ENCODE results near the gene CCDC47. TPM values are rescaled to one million over a fixed set of nuclear protein-coding genes. Genes with fewer than 3 reads are reported as not detected.

CCDC47 gene
- total and polyA plus RNA-seq, 2 of the 13 experiments (the other 11 are each of a cell fraction or from before 2014, with no cell fraction given): 59.3 to 99.5 TPM

DNA sequence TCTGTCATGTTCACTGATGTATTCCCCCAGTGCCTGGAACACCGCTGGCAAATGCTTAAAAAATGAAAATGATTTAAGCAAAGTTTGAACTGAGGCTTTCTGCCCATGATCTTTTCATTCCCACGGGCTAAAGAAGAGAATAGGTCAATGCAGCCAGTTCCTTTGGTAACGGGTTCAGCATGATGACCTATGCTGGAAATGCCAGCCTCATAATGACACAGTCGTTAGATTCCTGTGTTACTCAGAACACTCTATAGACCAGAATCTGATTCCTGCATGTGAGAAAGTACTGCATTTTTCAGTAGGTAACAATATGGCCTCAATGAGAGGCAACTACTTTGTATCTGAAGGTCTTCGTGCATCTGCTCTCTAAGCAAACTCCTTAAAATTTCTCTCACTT lies 54.4 kb downstream of the CCDC47 start:
- in situ Hi-C loops (cut with HindIII; ENCODE audit: extremely low pct_ligation_motif_present, low pct_unique_long_range_greater_than_20kb): no loop called here
- H4K20me1 ChIP-seq (ENCODE audit: insufficient read depth, low read length): no peaks in the 10 kb centered on the region
- WGBS (ENCODE audit: low lambda C conversion rate): 89% methylated on average over 5 of the region's 5 CpGs
- POLR2A ChIA-PET: no interaction called here
- H3K4me2 ChIP-seq (ENCODE audit: low read depth, low read length): no peak overlapping the region
- no peak for ATAC-seq
- H3K36me3 ChIP-seq (replicated peaks in 1 of 2; ENCODE audit: control insufficient read depth in 1 of 2, insufficient read depth in 2 of 2, low read length in 2 of 2): 0 out of 5 replicates have a peak, but pooled peaks cover 0 to 2% of the 10 kb centered on the region in 2 experiments
- TF ChIP-seq ZSCAN31 (CRISPR knock-in tag; IDR thresholded peaks at IDR 0.05; ENCODE audit: low read depth): no peak
- no peaks in the 10 kb centered on the region for H3K4me1 ChIP-seq (ENCODE audit: insufficient read depth, low read length)
- no peak overlapping the region for H3K27ac ChIP-seq (ENCODE audit: extremely low read length, insufficient read depth, low read length)
- H3K9ac ChIP-seq (ENCODE audit: insufficient read depth, low read depth, low read length): no peak overlapping the region
- no peak for DNase-seq (ENCODE audit: low spot score)
- H3K4me3 ChIP-seq (replicated peaks in 1 of 3; ENCODE audit: insufficient read depth in 1 of 3, low read depth in 2 of 3, low read length in 3 of 3): no peak overlapping the region
- no peaks in the 10 kb centered on the region for H3K9me3 ChIP-seq (ENCODE audit: low read length)
- intact Hi-C loops (cut with micrococcal nuclease; ENCODE audit: unreplicated experiment): no loop called here
- BruUV-seq (replicated peaks): no TSS peak
- no peak for FAIRE-seq
- no peaks in the 10 kb centered on the region for H3K27me3 ChIP-seq (ENCODE audit: control insufficient read depth in 1 of 2, insufficient read depth in 2 of 2, low read length in 2 of 2)
- no peak overlapping the region for H2AFZ ChIP-seq (ENCODE audit: low read length)
- CTCF ChIA-PET (ENCODE audit: low intra/inter-chr PET ratio, low total read pairs): no interaction called here
- H3K79me2 ChIP-seq (ENCODE audit: insufficient read depth, low read length): no peaks in the 10 kb centered on the region

- Histone ChIP-seq H3K4me1 (ENCODE audit: insufficient read depth, low read length) (no peaks in the 10 kb centered on the region), H4K20me1 (ENCODE audit: insufficient read depth, low read length) (no peaks in the 10 kb centered on the region), H3K9ac (ENCODE audit: insufficient read depth, low read depth, low read length) (no peak overlapping the region), H3K27me3 (ENCODE audit: control insufficient read depth in 1 of 2, insufficient read depth in 2 of 2, low read length in 2 of 2) (no peaks in the 10 kb centered on the region), H3K4me3 (replicated peaks in 1 of 3; ENCODE audit: insufficient read depth in 1 of 3, low read depth in 2 of 3, low read length in 3 of 3) (no peak overlapping the region), H3K36me3 (replicated peaks in 1 of 2; ENCODE audit: control insufficient read depth in 1 of 2, insufficient read depth in 2 of 2, low read length in 2 of 2) (peaks cover 6% of the 10 kb centered on the region in 2 experiments; a peak in 3 of 5 replicates), H3K9me3 (ENCODE audit: low read length) (no peaks in the 10 kb centered on the region), H3K4me2 (ENCODE audit: low read depth, low read length) (no peak overlapping the region), H3K79me2 (ENCODE audit: insufficient read depth, low read length) (no peaks in the 10 kb centered on the region), H3K27ac (ENCODE audit: extremely low read length, insufficient read depth, low read length) (no peak overlapping the region), H2AFZ (ENCODE audit: low read length) (no peak overlapping the region)
- CTCF ChIA-PET (ENCODE audit: low intra/inter-chr PET ratio, low total read pairs): no interaction called here
- FAIRE-seq: peak; percentile 47
- POLR2A ChIA-PET: no interaction called here
- ATAC-seq: no peak
- BruUV-seq (replicated peaks): no TSS peak
- whole genome bisulfite sequencing (ENCODE audit: low lambda C conversion rate): 98% methylated on average over 3 of the region's 3 CpGs
- no peak for DNase-seq (ENCODE audit: low spot score)
- intact Hi-C loops (cut with micrococcal nuclease; ENCODE audit: unreplicated experiment) (no loop called here), in situ Hi-C loops (cut with HindIII; ENCODE audit: extremely low pct_ligation_motif_present, low pct_unique_long_range_greater_than_20kb) (no loop called here)
- TF ChIP-seq ZNF142 (CRISPR knock-in tag; IDR thresholded peaks at IDR 0.05) (no peak), ZNF331 (CRISPR knock-in tag; IDR thresholded peaks at IDR 0.05) (no peak)
- TF ChIP-seq, protein P1, sequence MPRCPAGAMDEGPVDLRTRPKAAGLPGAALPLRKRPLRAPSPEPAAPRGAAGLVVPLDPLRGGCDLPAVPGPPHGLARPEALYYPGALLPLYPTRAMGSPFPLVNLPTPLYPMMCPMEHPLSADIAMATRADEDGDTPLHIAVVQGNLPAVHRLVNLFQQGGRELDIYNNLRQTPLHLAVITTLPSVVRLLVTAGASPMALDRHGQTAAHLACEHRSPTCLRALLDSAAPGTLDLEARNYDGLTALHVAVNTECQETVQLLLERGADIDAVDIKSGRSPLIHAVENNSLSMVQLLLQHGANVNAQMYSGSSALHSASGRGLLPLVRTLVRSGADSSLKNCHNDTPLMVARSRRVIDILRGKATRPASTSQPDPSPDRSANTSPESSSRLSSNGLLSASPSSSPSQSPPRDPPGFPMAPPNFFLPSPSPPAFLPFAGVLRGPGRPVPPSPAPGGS (CRISPR knock-in tag; IDR thresholded peaks at IDR 0.05): no peak
- TF ChIP-seq, protein P2, sequence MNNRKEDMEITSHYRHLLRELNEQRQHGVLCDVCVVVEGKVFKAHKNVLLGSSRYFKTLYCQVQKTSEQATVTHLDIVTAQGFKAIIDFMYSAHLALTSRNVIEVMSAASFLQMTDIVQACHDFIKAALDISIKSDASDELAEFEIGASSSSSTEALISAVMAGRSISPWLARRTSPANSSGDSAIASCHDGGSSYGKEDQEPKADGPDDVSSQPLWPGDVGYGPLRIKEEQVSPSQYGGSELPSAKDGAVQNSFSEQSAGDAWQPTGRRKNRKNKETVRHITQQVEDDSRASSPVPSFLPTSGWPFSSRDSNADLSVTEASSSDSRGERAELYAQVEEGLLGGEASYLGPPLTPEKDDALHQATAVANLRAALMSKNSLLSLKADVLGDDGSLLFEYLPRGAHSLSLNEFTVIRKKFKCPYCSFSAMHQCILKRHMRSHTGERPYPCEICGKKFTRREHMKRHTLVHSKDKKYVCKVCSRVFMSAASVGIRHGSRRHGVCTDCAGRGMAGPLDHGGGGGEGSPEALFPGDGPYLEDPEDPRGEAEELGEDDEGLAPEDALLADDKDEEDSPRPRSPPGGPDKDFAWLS (CRISPR knock-in tag; IDR thresholded peaks at IDR 0.05; ENCODE audit: borderline replicate concordance): no peak
- TF ChIP-seq, protein P3, sequence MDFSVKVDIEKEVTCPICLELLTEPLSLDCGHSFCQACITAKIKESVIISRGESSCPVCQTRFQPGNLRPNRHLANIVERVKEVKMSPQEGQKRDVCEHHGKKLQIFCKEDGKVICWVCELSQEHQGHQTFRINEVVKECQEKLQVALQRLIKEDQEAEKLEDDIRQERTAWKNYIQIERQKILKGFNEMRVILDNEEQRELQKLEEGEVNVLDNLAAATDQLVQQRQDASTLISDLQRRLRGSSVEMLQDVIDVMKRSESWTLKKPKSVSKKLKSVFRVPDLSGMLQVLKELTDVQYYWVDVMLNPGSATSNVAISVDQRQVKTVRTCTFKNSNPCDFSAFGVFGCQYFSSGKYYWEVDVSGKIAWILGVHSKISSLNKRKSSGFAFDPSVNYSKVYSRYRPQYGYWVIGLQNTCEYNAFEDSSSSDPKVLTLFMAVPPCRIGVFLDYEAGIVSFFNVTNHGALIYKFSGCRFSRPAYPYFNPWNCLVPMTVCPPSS (IDR thresholded peaks at IDR 0.05): no peak
Measured at GRCh38 chr17:63716426-63716825, 57.0 kb downstream of the CCDC47 start.
